WTC11 (cell line): ENCODE results near the gene MRPL24. TPM values are rescaled to one million over a fixed set of nuclear protein-coding genes. Genes with fewer than 3 reads are reported as not detected.

Source experiments
- ATAC-seq: fragments of 200-7000 bp; cut with Tn5 transposase; 2 replicates; pipeline ENCODE4 v1.10.0; 2021; ENCODE audit warnings: mild to moderate bottlenecking, moderate library complexity
- CTCF ChIA-PET: fragments of 300-600 bp; sonication (Branson Sonifier 250); formaldehyde crosslinking; loops from one replicate; lab custom pipeline; 2021; ENCODE audit warnings: antibody characterized with exemption; lab: Charles Lee
- POLR2A ChIA-PET: fragments of 350-600 bp; sonication (Branson Sonifier 250); formaldehyde crosslinking; loops from one replicate; lab custom pipeline; 2021; ENCODE audit warnings: antibody characterized with exemption; lab: Charles Lee
- DNase-seq: peaks from one replicate; pipeline ENCODE4 v3.0.0; 2021; ENCODE audit warnings: low spot score
- H3K27ac Mint-ChIP-seq: 2 replicates; pipeline ENCODE4 v1.8.0; 2021; ENCODE audit warnings: mixed read lengths
- H3K27me3 Mint-ChIP-seq: 2 replicates; pipeline ENCODE4 v1.8.0; 2021; ENCODE audit warnings: low read depth, mild to moderate bottlenecking, moderate library complexity, mixed read lengths
- H3K36me3 Mint-ChIP-seq: 2 replicates; pipeline ENCODE4 v1.8.0; 2021; ENCODE audit warnings: mixed read lengths
- H3K4me1 Mint-ChIP-seq: 2 replicates; pipeline ENCODE4 v1.8.0; 2022; ENCODE audit warnings: mixed read lengths
- H3K4me3 Mint-ChIP-seq: 2 replicates; pipeline ENCODE4 v1.8.0; 2021; ENCODE audit warnings: mild to moderate bottlenecking, moderate library complexity, mixed read lengths
- H3K9me3 Mint-ChIP-seq: 2 replicates; pipeline ENCODE4 v1.8.0; 2021; ENCODE audit warnings: mixed read lengths
- ETV6 ChIP-seq: sonication (generic); formaldehyde crosslinking; IDR thresholded peaks from 2 replicates; pipeline ENCODE4 v1.8.1; 2022; ENCODE audit warnings: mild to moderate bottlenecking, missing genetic modification reagents
- FOXJ3 ChIP-seq: sonication (generic); formaldehyde crosslinking; IDR thresholded peaks from 2 replicates; pipeline ENCODE4 v1.9.0; 2021; ENCODE audit warnings: missing genetic modification reagents, mild to moderate bottlenecking, borderline replicate concordance
- FOXK1 ChIP-seq: sonication (generic); formaldehyde crosslinking; IDR thresholded peaks from 2 replicates; pipeline ENCODE4 v1.8.0; 2022; ENCODE audit warnings: mild to moderate bottlenecking, moderate library complexity, missing genetic modification reagents
- FOXP1 ChIP-seq: sonication (generic); formaldehyde crosslinking; IDR thresholded peaks from 2 replicates; pipeline ENCODE4 v1.8.0; 2022; ENCODE audit warnings: missing genetic modification reagents, mild to moderate bottlenecking, moderate library complexity, borderline replicate concordance
- GABPB1 ChIP-seq: sonication (generic); formaldehyde crosslinking; IDR thresholded peaks from 2 replicates; pipeline ENCODE4 v1.8.1; 2023; ENCODE audit warnings: mild to moderate bottlenecking, missing genetic modification reagents
- GRHL2 ChIP-seq: fragments of 250-450 bp; sonication (Bioruptor Pico); IDR thresholded peaks from 2 replicates; pipeline ENCODE4 v1.8.0; 2022; ENCODE audit warnings: mild to moderate bottlenecking, moderate library complexity; ENCODE audit not compliant: insufficient replicate concordance, severe bottlenecking
- GTF2I ChIP-seq: fragments of 250-450 bp; sonication (Bioruptor Pico); conservative IDR thresholded peaks from 2 replicates; pipeline ENCODE4 v1.4.0; 2021; ENCODE audit warnings: mild to moderate bottlenecking
- JUN ChIP-seq: sonication (generic); formaldehyde crosslinking; IDR thresholded peaks from 2 replicates; pipeline ENCODE4 v1.8.0; 2023; ENCODE audit warnings: mild to moderate bottlenecking, missing genetic modification reagents
- PRRX2 ChIP-seq: fragments of 250-450 bp; sonication (Bioruptor Pico); IDR thresholded peaks from 2 replicates; pipeline ENCODE4 v1.8.0; 2021; ENCODE audit warnings: mild to moderate bottlenecking
- RELA ChIP-seq: sonication (generic); formaldehyde crosslinking; IDR thresholded peaks from 2 replicates; pipeline ENCODE4 v1.8.1; 2022; ENCODE audit warnings: missing genetic modification reagents, mild to moderate bottlenecking, borderline replicate concordance
- SMAD4 ChIP-seq: sonication (generic); formaldehyde crosslinking; IDR thresholded peaks from 2 replicates; pipeline ENCODE4 v1.8.0; 2022; ENCODE audit warnings: mild to moderate bottlenecking, missing genetic modification reagents
- ZBTB21 ChIP-seq: sonication (generic); formaldehyde crosslinking; IDR thresholded peaks from 2 replicates; pipeline ENCODE4 v1.8.1; 2023; ENCODE audit warnings: mild to moderate bottlenecking, missing genetic modification reagents, borderline replicate concordance
- ZNF219 ChIP-seq: sonication (generic); formaldehyde crosslinking; IDR thresholded peaks from 2 replicates; pipeline ENCODE4 v1.8.0; 2023; ENCODE audit warnings: missing genetic modification reagents, mild to moderate bottlenecking, borderline replicate concordance
- ZNF317 ChIP-seq: sonication (generic); formaldehyde crosslinking; IDR thresholded peaks from 2 replicates; pipeline ENCODE4 v1.8.1; 2023; ENCODE audit warnings: low read depth, mild to moderate bottlenecking, moderate library complexity, missing genetic modification reagents, borderline replicate concordance
- ZNF416 ChIP-seq: fragments of 250-450 bp; sonication (Bioruptor Pico); IDR thresholded peaks from 2 replicates; pipeline ENCODE4 v1.9.0; 2021; ENCODE audit warnings: mild to moderate bottlenecking, inconsistent platforms
- ZNF423 ChIP-seq: fragments of 250-450 bp; sonication (Bioruptor Pico); IDR thresholded peaks from 2 replicates; pipeline ENCODE4 v2.1.2; 2022; ENCODE audit warnings: mild to moderate bottlenecking, moderate library complexity
- total RNA-seq: library from RNA; stranded (reverse); gene quantifications from 3 replicates; pipeline ENCODE4 v1.2.3, GENCODE V29; 2021
- TF ChIP-seq, protein P1 (sequence below): fragments of 250-450 bp; sonication (Bioruptor Pico); IDR thresholded peaks from 2 replicates; pipeline ENCODE4 v1.8.0; 2021; ENCODE audit warnings: mild to moderate bottlenecking
- TF ChIP-seq, protein P2 (sequence below): sonication (generic); formaldehyde crosslinking; IDR thresholded peaks from 2 replicates; pipeline ENCODE4 v1.8.1; 2023; ENCODE audit warnings: mild to moderate bottlenecking, missing genetic modification reagents, moderate library complexity
- TF ChIP-seq, protein P3 (sequence below): fragments of 250-450 bp; sonication (Bioruptor Pico); IDR thresholded peaks from 2 replicates; pipeline ENCODE4 v1.9.0; 2021; ENCODE audit warnings: mild to moderate bottlenecking, borderline replicate concordance
- TF ChIP-seq, protein P4 (sequence below): sonication (generic); formaldehyde crosslinking; conservative IDR thresholded peaks from 2 replicates; pipeline ENCODE4 v1.8.1; 2022; ENCODE audit warnings: mild to moderate bottlenecking, missing genetic modification reagents

The MRPL24 gene
- total RNA-seq, 1 experiment from 2014 or later: 35.2 TPM

DNA sequence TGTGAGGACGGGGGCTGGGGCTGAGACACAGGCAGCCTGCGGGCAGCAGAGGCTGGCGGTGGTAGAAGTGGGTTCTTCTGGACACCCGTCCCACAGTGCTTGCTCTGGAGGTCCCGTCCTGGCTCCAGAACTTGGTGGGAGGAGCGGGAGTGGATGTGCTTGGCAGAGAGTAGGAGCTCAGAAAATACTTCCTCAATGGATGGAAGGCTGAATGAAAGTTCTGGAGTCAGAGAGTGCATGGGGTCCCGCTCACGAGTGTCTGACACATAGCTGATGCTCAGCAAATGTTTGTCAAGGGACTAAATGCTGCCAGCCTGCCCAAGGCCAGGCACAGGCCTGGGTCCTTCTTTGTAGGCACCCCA, 50.2 kb downstream of the MRPL24 start:
- no peaks in the 10 kb centered on the region for H3K36me3 Mint-ChIP-seq
- DNase-seq (no peak), ATAC-seq (no peak)
- ChIA-PET CTCF (interaction anchor here (0.7 to 17.1 kb wide), 24 partner anchors 12 to 236 kb away, joined by 3 to 1553 read pairs (median 24); partner anchors contain the start of genes BCAN, CRABP2, HDGF and INSRR), POLR2A (interaction anchor here (1.2 to 8.0 kb wide), 9 partner anchors 10 to 76 kb away, joined by 3 to 195 read pairs (median 6); partner anchors contain the start of genes CRABP2, HDGF, ISG20L2 and METTL25B)
- H3K9me3 Mint-ChIP-seq: no peaks in the 10 kb centered on the region
- peaks cover 7% of the 10 kb centered on the region; the same call in 1 of the 2 replicates for H3K27me3 Mint-ChIP-seq
- H3K4me1 Mint-ChIP-seq: peaks cover 59% of the 10 kb centered on the region
- TF ChIP-seq ZNF317 (CRISPR knock-in tag) (no peak), FOXK1 (CRISPR knock-in tag) (no peak), PRRX2 (CRISPR knock-in tag) (no peak), GRHL2 (CRISPR knock-in tag) (no peak)
- TF ChIP-seq, protein P1, sequence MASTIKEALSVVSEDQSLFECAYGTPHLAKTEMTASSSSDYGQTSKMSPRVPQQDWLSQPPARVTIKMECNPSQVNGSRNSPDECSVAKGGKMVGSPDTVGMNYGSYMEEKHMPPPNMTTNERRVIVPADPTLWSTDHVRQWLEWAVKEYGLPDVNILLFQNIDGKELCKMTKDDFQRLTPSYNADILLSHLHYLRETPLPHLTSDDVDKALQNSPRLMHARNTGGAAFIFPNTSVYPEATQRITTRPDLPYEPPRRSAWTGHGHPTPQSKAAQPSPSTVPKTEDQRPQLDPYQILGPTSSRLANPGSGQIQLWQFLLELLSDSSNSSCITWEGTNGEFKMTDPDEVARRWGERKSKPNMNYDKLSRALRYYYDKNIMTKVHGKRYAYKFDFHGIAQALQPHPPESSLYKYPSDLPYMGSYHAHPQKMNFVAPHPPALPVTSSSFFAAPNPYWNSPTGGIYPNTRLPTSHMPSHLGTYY (CRISPR knock-in tag): no peak
- H3K27ac Mint-ChIP-seq: no peak overlapping the region
- H3K4me3 Mint-ChIP-seq: peak overlapping the region; percentile 74

DNA sequence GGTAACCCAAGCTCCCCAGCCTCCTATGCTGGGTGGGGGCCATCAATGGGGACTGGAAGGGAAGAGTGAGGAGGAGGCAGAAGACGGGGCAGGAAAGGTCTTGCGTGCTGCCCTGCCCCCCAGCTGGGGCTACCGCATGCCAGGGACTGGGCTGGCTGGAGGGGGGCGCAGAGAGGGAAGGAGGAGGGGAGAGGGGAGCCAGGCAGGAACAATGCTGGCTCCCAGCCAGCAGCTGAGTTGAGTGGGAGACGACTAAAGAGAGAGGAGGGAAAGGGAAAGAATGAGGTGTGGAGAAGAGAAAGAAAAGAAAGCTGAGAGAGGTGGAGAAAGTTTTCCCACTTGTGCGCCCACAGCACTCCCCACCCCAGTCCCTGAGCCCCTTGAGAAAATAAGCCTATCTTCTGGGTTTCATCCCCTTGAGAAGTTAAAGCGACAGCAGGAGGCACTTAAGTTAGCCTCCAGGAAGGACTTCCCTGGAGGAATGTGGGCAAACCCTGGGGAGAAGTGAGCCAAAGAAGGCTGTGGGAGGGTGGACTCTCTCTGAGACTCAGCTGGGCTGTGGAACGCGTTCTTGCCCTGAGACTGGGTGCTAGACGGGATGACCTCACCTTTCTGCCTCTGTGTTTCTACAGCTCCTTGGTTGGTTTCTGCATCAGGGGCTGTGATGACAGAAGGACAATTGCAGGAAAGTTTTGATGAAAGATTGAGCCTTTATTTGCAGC, 50.8 kb downstream of the MRPL24 start:
- ATAC-seq (no peak), DNase-seq (no peak)
- ChIA-PET POLR2A (interaction anchor here (0.9 to 8.0 kb wide), 15 partner anchors 9 to 170 kb away, joined by 3 to 195 read pairs (median 5); partner anchors contain the start of genes CRABP2, HDGF, ISG20L2 and METTL25B), CTCF (interaction anchor here (0.6 to 17.1 kb wide), 61 partner anchors 7 to 237 kb away, joined by 3 to 1553 read pairs (median 6); partner anchors contain the start of genes BCAN, CRABP2, HAPLN2 and HDGF)
- Mint-ChIP-seq H3K9me3 (no peaks in the 10 kb centered on the region), H3K27me3 (peaks cover 7% of the 10 kb centered on the region; the same call in 1 of the 2 replicates), H3K36me3 (no peaks in the 10 kb centered on the region), H3K4me1 (peaks cover 59% of the 10 kb centered on the region), H3K27ac (peak overlapping the region; percentile 25; the same call in 1 of the 2 replicates), H3K4me3 (peak overlapping the region; percentile 74)
- TF ChIP-seq GTF2I (CRISPR knock-in tag) (peak; percentile 95), GABPB1 (CRISPR knock-in tag) (no peak)

DNA sequence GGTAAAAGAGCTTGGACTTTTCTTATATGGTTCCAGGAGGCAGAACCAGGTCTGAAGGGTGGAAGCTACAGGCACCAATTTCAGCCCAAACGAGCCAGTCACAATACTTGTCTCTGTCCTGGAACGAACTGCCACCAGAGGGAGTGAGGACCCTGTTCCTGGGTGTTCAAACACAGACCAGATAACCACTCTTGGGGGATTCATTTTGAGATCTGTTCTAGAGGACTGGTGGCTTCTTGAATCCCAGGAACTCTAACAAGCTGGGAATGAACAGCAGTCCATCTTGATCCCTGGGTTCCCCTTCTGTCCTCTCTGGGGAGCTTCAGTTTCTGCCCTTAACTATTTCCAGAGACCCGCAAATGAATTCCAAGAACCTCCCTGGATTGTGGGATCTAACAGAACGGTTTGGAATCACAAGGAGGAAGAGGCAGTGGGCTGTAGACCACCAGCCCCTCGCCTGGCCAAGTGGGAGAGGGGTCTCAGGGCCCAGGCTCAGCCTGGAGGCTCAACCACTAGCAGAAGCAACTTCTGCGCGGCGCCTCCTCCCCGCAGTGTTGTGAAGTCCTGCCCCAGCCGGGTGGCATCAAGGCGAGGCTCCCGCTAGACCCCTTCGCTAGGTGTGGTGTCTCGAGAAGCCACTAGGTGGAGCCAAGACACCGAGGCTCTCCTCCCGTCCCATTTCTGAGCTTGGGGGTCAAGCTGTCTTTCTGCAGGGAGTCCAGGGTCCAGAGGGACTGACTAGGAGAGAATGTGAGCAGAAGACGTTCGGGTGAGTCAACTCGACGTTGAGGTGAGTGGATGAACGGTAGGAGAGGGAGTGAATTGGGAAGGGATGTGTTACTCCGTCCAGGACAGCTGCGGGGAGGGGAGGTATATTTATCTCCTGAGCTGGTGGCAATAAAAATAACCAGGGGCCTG, 51.6 kb downstream of the MRPL24 start:
- ATAC-seq (peak; percentile 51), DNase-seq (peak; percentile 90)
- CTCF ChIA-PET: interaction anchor here (0.6 to 17.1 kb wide), 67 partner anchors 8 to 238 kb away, joined by 3 to 1553 read pairs (median 5); partner anchors contain the start of genes BCAN, CRABP2, HAPLN2 and HDGF
- Mint-ChIP-seq H3K27ac (peak overlapping the region; percentile 25; the same call in 1 of the 2 replicates), H3K27me3 (peaks cover 7% of the 10 kb centered on the region; the same call in 1 of the 2 replicates), H3K4me1 (peaks cover 57% of the 10 kb centered on the region), H3K36me3 (no peaks in the 10 kb centered on the region), H3K4me3 (peak overlapping the region; percentile 74), H3K9me3 (no peaks in the 10 kb centered on the region)
- POLR2A ChIA-PET: interaction anchor here (0.6 to 8.0 kb wide), 14 partner anchors 10 to 171 kb away, joined by 3 to 195 read pairs (median 5); partner anchors contain the start of genes CRABP2, HDGF, ISG20L2 and METTL25B
- TF ChIP-seq ETV6 (CRISPR knock-in tag) (0 out of 2 replicates have a peak, but pooled peaks have one; percentile 47), ZNF219 (CRISPR knock-in tag) (no peak), FOXJ3 (no peak), ZNF423 (CRISPR knock-in tag) (no peak), ZNF416 (CRISPR knock-in tag) (no peak), FOXP1 (CRISPR knock-in tag) (peak; percentile 53; the same call in 1 of the 2 replicates), RELA (CRISPR knock-in tag) (no peak), ZBTB21 (CRISPR knock-in tag) (no peak), JUN (no peak), SMAD4 (no peak)
- TF ChIP-seq, protein P2, sequence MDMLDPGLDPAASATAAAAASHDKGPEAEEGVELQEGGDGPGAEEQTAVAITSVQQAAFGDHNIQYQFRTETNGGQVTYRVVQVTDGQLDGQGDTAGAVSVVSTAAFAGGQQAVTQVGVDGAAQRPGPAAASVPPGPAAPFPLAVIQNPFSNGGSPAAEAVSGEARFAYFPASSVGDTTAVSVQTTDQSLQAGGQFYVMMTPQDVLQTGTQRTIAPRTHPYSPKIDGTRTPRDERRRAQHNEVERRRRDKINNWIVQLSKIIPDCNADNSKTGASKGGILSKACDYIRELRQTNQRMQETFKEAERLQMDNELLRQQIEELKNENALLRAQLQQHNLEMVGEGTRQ (CRISPR knock-in tag): no peak
- TF ChIP-seq, protein P3, sequence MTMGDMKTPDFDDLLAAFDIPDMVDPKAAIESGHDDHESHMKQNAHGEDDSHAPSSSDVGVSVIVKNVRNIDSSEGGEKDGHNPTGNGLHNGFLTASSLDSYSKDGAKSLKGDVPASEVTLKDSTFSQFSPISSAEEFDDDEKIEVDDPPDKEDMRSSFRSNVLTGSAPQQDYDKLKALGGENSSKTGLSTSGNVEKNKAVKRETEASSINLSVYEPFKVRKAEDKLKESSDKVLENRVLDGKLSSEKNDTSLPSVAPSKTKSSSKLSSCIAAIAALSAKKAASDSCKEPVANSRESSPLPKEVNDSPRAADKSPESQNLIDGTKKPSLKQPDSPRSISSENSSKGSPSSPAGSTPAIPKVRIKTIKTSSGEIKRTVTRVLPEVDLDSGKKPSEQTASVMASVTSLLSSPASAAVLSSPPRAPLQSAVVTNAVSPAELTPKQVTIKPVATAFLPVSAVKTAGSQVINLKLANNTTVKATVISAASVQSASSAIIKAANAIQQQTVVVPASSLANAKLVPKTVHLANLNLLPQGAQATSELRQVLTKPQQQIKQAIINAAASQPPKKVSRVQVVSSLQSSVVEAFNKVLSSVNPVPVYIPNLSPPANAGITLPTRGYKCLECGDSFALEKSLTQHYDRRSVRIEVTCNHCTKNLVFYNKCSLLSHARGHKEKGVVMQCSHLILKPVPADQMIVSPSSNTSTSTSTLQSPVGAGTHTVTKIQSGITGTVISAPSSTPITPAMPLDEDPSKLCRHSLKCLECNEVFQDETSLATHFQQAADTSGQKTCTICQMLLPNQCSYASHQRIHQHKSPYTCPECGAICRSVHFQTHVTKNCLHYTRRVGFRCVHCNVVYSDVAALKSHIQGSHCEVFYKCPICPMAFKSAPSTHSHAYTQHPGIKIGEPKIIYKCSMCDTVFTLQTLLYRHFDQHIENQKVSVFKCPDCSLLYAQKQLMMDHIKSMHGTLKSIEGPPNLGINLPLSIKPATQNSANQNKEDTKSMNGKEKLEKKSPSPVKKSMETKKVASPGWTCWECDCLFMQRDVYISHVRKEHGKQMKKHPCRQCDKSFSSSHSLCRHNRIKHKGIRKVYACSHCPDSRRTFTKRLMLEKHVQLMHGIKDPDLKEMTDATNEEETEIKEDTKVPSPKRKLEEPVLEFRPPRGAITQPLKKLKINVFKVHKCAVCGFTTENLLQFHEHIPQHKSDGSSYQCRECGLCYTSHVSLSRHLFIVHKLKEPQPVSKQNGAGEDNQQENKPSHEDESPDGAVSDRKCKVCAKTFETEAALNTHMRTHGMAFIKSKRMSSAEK (CRISPR knock-in tag): no peak
- TF ChIP-seq, protein P4, sequence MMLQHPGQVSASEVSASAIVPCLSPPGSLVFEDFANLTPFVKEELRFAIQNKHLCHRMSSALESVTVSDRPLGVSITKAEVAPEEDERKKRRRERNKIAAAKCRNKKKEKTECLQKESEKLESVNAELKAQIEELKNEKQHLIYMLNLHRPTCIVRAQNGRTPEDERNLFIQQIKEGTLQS (CRISPR knock-in tag): no peak
- TF ChIP-seq, protein P1 (CRISPR knock-in tag): no peak
